Measurements from ENCODE around the gene PRPF40A.

The PRPF40A gene

GRCh38 chr2:152622219-152622618 is 95.0 kb downstream of the PRPF40A start:
- TF ChIP-seq GATA3 (IDR thresholded peaks at IDR 0.05; ENCODE audit: low read depth, low read length) (no peak), GATA2 (IDR thresholded peaks at IDR 0.05; ENCODE audit: low read depth, low read length) (no peak)

GRCh38 chr2:152620985-152621384 is 96.3 kb downstream of the PRPF40A start:
- TF ChIP-seq GATA2 (IDR thresholded peaks at IDR 0.05; ENCODE audit: low read depth, low read length) = no peak
- TF ChIP-seq GATA3 (IDR thresholded peaks at IDR 0.05; ENCODE audit: low read depth, low read length) = no peak

- no peak for TF ChIP-seq GATA2 (IDR thresholded peaks at IDR 0.05; ENCODE audit: low read depth, low read length)
- TF ChIP-seq GATA3 (IDR thresholded peaks at IDR 0.05; ENCODE audit: low read depth, low read length) = no peak
Observed at GRCh38 chr2:152620208-152620607, 97.1 kb downstream of the PRPF40A start.

- TF ChIP-seq GATA3 (IDR thresholded peaks at IDR 0.05; ENCODE audit: low read depth, low read length) (no peak), GATA2 (IDR thresholded peaks at IDR 0.05; ENCODE audit: low read depth, low read length) (no peak)
Observed at GRCh38 chr2:152618193-152618564, 99.1 kb downstream of the PRPF40A start.

GRCh38 chr2:152617456-152618192 is 99.6 kb downstream of the PRPF40A start:
- TF ChIP-seq GATA3 (IDR thresholded peaks at IDR 0.05; ENCODE audit: low read depth, low read length) (no peak), GATA2 (IDR thresholded peaks at IDR 0.05; ENCODE audit: low read depth, low read length) (no peak)

- TF ChIP-seq GATA2 (IDR thresholded peaks at IDR 0.05; ENCODE audit: low read depth, low read length) = no peak
- no peak for TF ChIP-seq GATA3 (IDR thresholded peaks at IDR 0.05; ENCODE audit: low read depth, low read length)
Observed at GRCh38 chr2:152615177-152615576, 102.1 kb downstream of the PRPF40A start.

- TF ChIP-seq GATA3 (IDR thresholded peaks at IDR 0.05; ENCODE audit: low read depth, low read length) (no peak), GATA2 (IDR thresholded peaks at IDR 0.05; ENCODE audit: low read depth, low read length) (no peak)
Observed at GRCh38 chr2:152613235-152613634, 104.0 kb downstream of the PRPF40A start.

- TF ChIP-seq GATA2 (IDR thresholded peaks at IDR 0.05; ENCODE audit: low read depth, low read length) (no peak), GATA3 (IDR thresholded peaks at IDR 0.05; ENCODE audit: low read depth, low read length) (no peak)
Observed at GRCh38 chr2:152611458-152612231, 105.6 kb downstream of the PRPF40A start.

- TF ChIP-seq GATA3 (IDR thresholded peaks at IDR 0.05; ENCODE audit: low read depth, low read length) (no peak), GATA2 (IDR thresholded peaks at IDR 0.05; ENCODE audit: low read depth, low read length) (no peak)
Observed at GRCh38 chr2:152609699-152610098, 107.6 kb downstream of the PRPF40A start.

- TF ChIP-seq GATA2 (IDR thresholded peaks at IDR 0.05; ENCODE audit: low read depth, low read length) (no peak), GATA3 (IDR thresholded peaks at IDR 0.05; ENCODE audit: low read depth, low read length) (no peak)
Observed at GRCh38 chr2:152609154-152609553, 108.1 kb downstream of the PRPF40A start.

GRCh38 chr2:152607793-152608300 is 109.4 kb downstream of the PRPF40A start:
- TF ChIP-seq GATA2 (IDR thresholded peaks at IDR 0.05; ENCODE audit: low read depth, low read length) = no peak
- no peak for TF ChIP-seq GATA3 (IDR thresholded peaks at IDR 0.05; ENCODE audit: low read depth, low read length)

GRCh38 chr2:152606941-152607340 is 110.3 kb downstream of the PRPF40A start:
- no peak for TF ChIP-seq GATA3 (IDR thresholded peaks at IDR 0.05; ENCODE audit: low read depth, low read length)
- TF ChIP-seq GATA2 (IDR thresholded peaks at IDR 0.05; ENCODE audit: low read depth, low read length) = no peak

- no peak for TF ChIP-seq GATA2 (IDR thresholded peaks at IDR 0.05; ENCODE audit: low read depth, low read length)
- no peak for TF ChIP-seq GATA3 (IDR thresholded peaks at IDR 0.05; ENCODE audit: low read depth, low read length)
Observed at GRCh38 chr2:152606081-152606480, 111.2 kb downstream of the PRPF40A start.

- TF ChIP-seq GATA2 (IDR thresholded peaks at IDR 0.05; ENCODE audit: low read depth, low read length) (no peak), GATA3 (IDR thresholded peaks at IDR 0.05; ENCODE audit: low read depth, low read length) (no peak)
Observed at GRCh38 chr2:152603166-152603565, 114.1 kb downstream of the PRPF40A start.

- TF ChIP-seq GATA2 (IDR thresholded peaks at IDR 0.05; ENCODE audit: low read depth, low read length) (no peak), GATA3 (IDR thresholded peaks at IDR 0.05; ENCODE audit: low read depth, low read length) (no peak)
Observed at GRCh38 chr2:152602750-152603149, 114.5 kb downstream of the PRPF40A start.
